IMR-90 (cell line): Measurements from ENCODE around the gene HECW1. TPM values are rescaled to one million over a fixed set of nuclear protein-coding genes. Genes with fewer than 3 reads are reported as not detected.

Experiments used
- ATAC-seq: fragments of 200-7000 bp; cut with Tn5 transposase; 2 replicates; pipeline ENCODE4 v1.9.1; 2020; ENCODE audit warnings: low read depth, mild to moderate bottlenecking, moderate library complexity
- BruUV-seq: library from RNA; stranded (reverse); fragments of 400-500 nt; replicated peaks from 2 replicates; lab custom pipeline; 2021; lab: Mats Ljungman, UMichigan
- CTCF ChIA-PET: fragments of 300-600 bp; formaldehyde crosslinking; extraction: SDS; loops from one replicate; lab custom pipeline; 2021; ENCODE audit warnings: antibody characterized with exemption; lab: Yijun Ruan, JAX
- POLR2A ChIA-PET: fragments of 300-600 bp; sonication (Branson Sonifier 250); formaldehyde crosslinking; loops from one replicate; lab custom pipeline; 2022; ENCODE audit warnings: antibody characterized with exemption; ENCODE audit not compliant: unreplicated experiment; lab: Charles Lee
- DNase-seq: peaks from one replicate; pipeline ENCODE4 v3.0.0; 2013
- H2AFZ ChIP-seq: replicated peaks from 2 replicates; pipeline ENCODE3; 2013; ENCODE audit warnings: low read length, mild to moderate bottlenecking; ENCODE audit not compliant: poor library complexity
- H2AK5ac ChIP-seq: 2 replicates; pipeline ENCODE4 v1.6.1; 2013; ENCODE audit warnings: low read depth, low read length, inconsistent platforms
- H2AK9ac ChIP-seq: replicated peaks from 2 replicates; pipeline ENCODE3; 2013; ENCODE audit warnings: mild to moderate bottlenecking, low read depth, low read length, moderate library complexity; ENCODE audit not compliant: poor library complexity
- H2BK120ac ChIP-seq: 2 replicates; pipeline ENCODE4 v1.6.1; 2013; ENCODE audit warnings: low read depth, low read length, inconsistent platforms
- H2BK15ac ChIP-seq: 3 replicates; pipeline ENCODE4 v1.6.1; 2013; ENCODE audit warnings: low read depth, low read length, inconsistent platforms
- H2BK20ac ChIP-seq: 2 replicates; pipeline ENCODE4 v1.6.1; 2013; ENCODE audit warnings: low read depth, mild to moderate bottlenecking, inconsistent platforms, low read length, moderate library complexity
- H2BK5ac ChIP-seq: 2 replicates; pipeline ENCODE4 v1.6.1; 2013; ENCODE audit warnings: mild to moderate bottlenecking, low read depth, low read length, inconsistent platforms; ENCODE audit not compliant: poor library complexity, severe bottlenecking
- H3K14ac ChIP-seq: replicated peaks from 2 replicates; pipeline ENCODE4 v1.6.1; 2013; ENCODE audit warnings: low read depth, low read length, inconsistent platforms
- H3K18ac ChIP-seq: 2 replicates; pipeline ENCODE4 v1.6.1; 2013; ENCODE audit warnings: low read depth, low read length, control low read depth
- H3K23ac ChIP-seq: 2 replicates; pipeline ENCODE4 v1.6.1; 2013; ENCODE audit warnings: low read depth, low read length, inconsistent platforms
- H3K27ac ChIP-seq: 2 replicates; pipeline ENCODE4 v1.5.1; 2013; ENCODE audit warnings: mild to moderate bottlenecking, control low read depth, low read length; ENCODE audit not compliant: insufficient read depth
- H3K27me3 ChIP-seq: 2 replicates; pipeline ENCODE4 v1.6.1; 2013; ENCODE audit warnings: low read length; ENCODE audit not compliant: control insufficient read depth, insufficient read depth
- H3K36me3 ChIP-seq: 2 replicates; pipeline ENCODE4 v1.6.1; 2013; ENCODE audit warnings: low read length, mixed read lengths; ENCODE audit not compliant: control insufficient read depth, insufficient read depth
- H3K4ac ChIP-seq: 2 replicates; pipeline ENCODE4 v1.6.1; 2013; ENCODE audit warnings: low read depth, low read length, inconsistent platforms
- H3K4me1 ChIP-seq: 2 replicates; pipeline ENCODE4 v1.6.1; 2013; ENCODE audit warnings: low read length, mixed read lengths; ENCODE audit not compliant: control insufficient read depth, insufficient read depth
- H3K4me2 ChIP-seq: 2 replicates; pipeline ENCODE4 v1.6.1; 2013; ENCODE audit warnings: low read depth, mild to moderate bottlenecking, control low read depth, low read length, moderate library complexity
- H3K4me3 ChIP-seq: 2 replicates; pipeline ENCODE4 v1.5.1; 2013; ENCODE audit warnings: low read depth, mild to moderate bottlenecking, control low read depth, low read length, moderate library complexity; ENCODE audit not compliant: insufficient read depth
- H3K56ac ChIP-seq: 2 replicates; pipeline ENCODE4 v1.6.1; 2013; ENCODE audit warnings: low read length, inconsistent platforms; ENCODE audit not compliant: insufficient read depth; ENCODE audit errors: extremely low read depth
- H3K79me1 ChIP-seq, 2 experiments: 2 replicates each; pipeline ENCODE4 v1.6.1; 2013; ENCODE audit warnings: low read length in 2 of 2, inconsistent platforms in 1 of 2, low read depth in 1 of 2
- H3K9ac ChIP-seq: 2 replicates; pipeline ENCODE4 v1.6.1; 2013; ENCODE audit warnings: low read depth, low read length, control low read depth
- H3K9me1 ChIP-seq: 2 replicates; pipeline ENCODE4 v1.6.1; 2013; ENCODE audit warnings: low read length, inconsistent platforms; ENCODE audit not compliant: insufficient read depth
- H3K9me3 ChIP-seq: 2 replicates; pipeline ENCODE4 v1.6.1; 2013; ENCODE audit warnings: low read length; ENCODE audit not compliant: control insufficient read depth, insufficient read depth
- H4K20me1 ChIP-seq: 2 replicates; pipeline ENCODE4 v1.6.1; 2013; ENCODE audit warnings: low read length, inconsistent platforms; ENCODE audit not compliant: insufficient read depth
- H4K5ac ChIP-seq: 2 replicates; pipeline ENCODE4 v1.6.1; 2013; ENCODE audit warnings: mild to moderate bottlenecking, low read depth, low read length, control low read depth
- H4K8ac ChIP-seq, 2 experiments: 2 replicates each; pipeline ENCODE4 v1.6.1; 2013; ENCODE audit warnings: low read depth in 2 of 2, low read length in 2 of 2, control low read depth in 1 of 2, inconsistent platforms in 1 of 2
- H4K91ac ChIP-seq: 2 replicates; pipeline ENCODE4 v1.6.1; 2013; ENCODE audit warnings: low read depth, low read length, inconsistent platforms; ENCODE audit not compliant: insufficient read depth
- BHLHE40 ChIP-seq: fragments of 150-350 bp; IDR thresholded peaks from 2 replicates; pipeline ENCODE4 v1.6.1; 2016; ENCODE audit warnings: mild to moderate bottlenecking, low read depth, low read length
- FOS ChIP-seq: fragments of 150-350 bp; IDR thresholded peaks from 2 replicates; pipeline ENCODE4 v1.6.1; 2016; ENCODE audit warnings: low read depth, low read length
- MAFK ChIP-seq: IDR thresholded peaks from 2 replicates; pipeline ENCODE4 v1.6.1; 2012; ENCODE audit warnings: low read depth, low read length, improper control_type of control experiment
- NFE2L2 ChIP-seq: fragments of 150-350 bp; IDR thresholded peaks from 2 replicates; pipeline ENCODE4 v1.6.1; 2016; ENCODE audit warnings: low read depth, mild to moderate bottlenecking, low read length
- RAD21 ChIP-seq: IDR thresholded peaks from 2 replicates; pipeline ENCODE4 v1.6.1; 2012; ENCODE audit warnings: low read length, improper control_type of control experiment
- RFX5 ChIP-seq: IDR thresholded peaks from 2 replicates; pipeline ENCODE4 v1.8.0; 2012; ENCODE audit warnings: low read depth, mild to moderate bottlenecking, low read length, moderate library complexity
- SMC3 ChIP-seq: fragments of 150-350 bp; IDR thresholded peaks from 2 replicates; pipeline ENCODE4 v1.6.1; 2016; ENCODE audit warnings: low read depth, mild to moderate bottlenecking, antibody characterized with exemption, low read length, moderate library complexity
- WGBS, 2 experiments: methylation state at CpG; one replicate each; pipeline versions ENCODE4 v1.1.5 to v1.1.7; 2013; ENCODE audit warnings: missing lambda C conversion rate in 2 of 2; ENCODE audit not compliant: insufficient read length in 1 of 2; ENCODE audit errors: extremely low coverage in 2 of 2; 5-methylcytosine and 5-hydroxymethylcytosine counted together
- dilution Hi-C: fragments of 300-500 bp; cut with HindIII; formaldehyde crosslinking; loops from one replicate; pipeline ENCODE4 v1.14.3; 2018; ENCODE audit warnings: low sequenced_read_pairs; ENCODE audit not compliant: unreplicated experiment
- in situ Hi-C: fragments of 300-500 bp; cut with MboI; formaldehyde crosslinking; loops from 3 replicates; pipeline ENCODE4 v1.14.3; 2019; ENCODE audit warnings: low sequenced_read_pairs, inconsistent platforms, mixed read lengths
- intact Hi-C: fragments of 100-400 bp; cut with micrococcal nuclease; formaldehyde crosslinking; loops from 2 replicates; pipeline ENCODE4 v1.10.0; 2022
- polyA plus RNA-seq, 3 experiments: library from polyadenylated mRNA; depleted of rRNA; stranded (reverse); fragments of >200 nt; gene quantifications; 2 replicates each; pipeline ENCODE4 v1.2.3, GENCODE V29; 2012; ENCODE audit warnings: low replicate concordance in 1 of 3
- total RNA-seq: library from RNA; depleted of rRNA; stranded (reverse); fragments of >200 nt; gene quantifications from 2 replicates; pipeline ENCODE4 v1.2.3, GENCODE V29; 2012
- TF ChIP-seq, protein P1 (sequence below): conservative IDR thresholded peaks from 2 replicates; pipeline ENCODE4 v1.5.1; 2012; ENCODE audit warnings: mild to moderate bottlenecking, low read depth, low read length, improper control_type of control experiment
- TF ChIP-seq, protein P2 (sequence below): fragments of 150-350 bp; IDR thresholded peaks from 2 replicates; pipeline ENCODE4 v1.6.1; 2017; ENCODE audit warnings: mild to moderate bottlenecking, antibody characterized with exemption, low read length, low read depth

The HECW1 gene
- total and polyA plus RNA-seq, 2 of the 4 experiments (the other 2 are of a cell fraction), result 0.56 to 1.3 TPM

DNA sequence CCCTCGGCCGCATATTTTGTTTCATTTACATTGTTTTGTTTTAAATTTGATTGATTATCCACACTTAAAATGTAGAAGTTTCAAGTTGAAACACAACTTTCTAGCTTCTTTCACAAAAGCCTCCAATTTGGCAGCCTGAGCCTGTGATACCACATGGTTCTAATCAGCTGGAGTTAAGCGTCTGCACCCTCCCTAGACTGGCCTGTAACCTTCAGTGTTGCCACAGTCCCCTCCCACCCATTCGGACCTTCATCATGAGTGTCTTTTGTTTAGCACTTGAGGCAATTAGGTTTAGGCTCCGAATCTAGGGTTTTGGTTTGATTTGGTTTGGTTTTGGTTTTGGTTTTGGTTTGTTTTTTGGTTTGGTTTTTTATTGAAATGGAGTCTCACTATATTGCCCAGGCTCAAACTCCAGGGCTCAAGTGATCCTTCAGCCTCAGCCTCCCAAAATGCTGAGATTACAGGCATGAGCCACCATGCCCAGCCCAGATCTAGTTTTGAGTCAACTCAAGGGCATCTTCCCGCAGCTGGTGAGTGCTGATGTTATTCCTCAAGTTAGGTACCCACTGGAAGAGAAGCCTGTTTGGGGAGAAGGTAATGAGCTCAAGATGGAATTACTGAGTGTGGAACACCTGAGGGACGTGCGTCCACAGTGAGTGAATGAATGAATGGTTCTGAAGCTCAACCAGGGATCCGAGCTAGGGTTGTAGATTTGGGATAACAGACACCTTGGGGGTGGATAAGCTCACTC, 201.4 kb downstream of the HECW1 start:
- no peak overlapping the region for H3K4ac ChIP-seq
- no TSS peak for BruUV-seq
- DNase-seq (no peak), ATAC-seq (no peak)
- no peak overlapping the region for H2BK20ac ChIP-seq
- no peaks in the 10 kb centered on the region; the same call in 1 of the 2 replicates for H3K27me3 ChIP-seq
- H2AK5ac ChIP-seq, result no peak overlapping the region
- H2BK5ac ChIP-seq, result no peak overlapping the region
- dilution Hi-C loops (no loop called here), in situ Hi-C loops (no loop called here), intact Hi-C loops (no loop called here)
- no peak overlapping the region for H4K8ac ChIP-seq
- no peak overlapping the region for H3K27ac ChIP-seq
- 89% methylated on average over 3 of the region's 9 CpGs; no CpG with 5 or more reads in 1 of the 2 experiments for WGBS, 2 experiments
- no peak overlapping the region for H2AK9ac ChIP-seq
- no peaks in the 10 kb centered on the region for H4K20me1 ChIP-seq
- H3K9ac ChIP-seq, result no peak overlapping the region
- H2BK120ac ChIP-seq, result no peak overlapping the region
- H3K56ac ChIP-seq, result no peak overlapping the region
- no peak overlapping the region for H4K5ac ChIP-seq
- no peak overlapping the region for H2BK15ac ChIP-seq
- no peak for TF ChIP-seq RFX5
- TF ChIP-seq, protein P1, sequence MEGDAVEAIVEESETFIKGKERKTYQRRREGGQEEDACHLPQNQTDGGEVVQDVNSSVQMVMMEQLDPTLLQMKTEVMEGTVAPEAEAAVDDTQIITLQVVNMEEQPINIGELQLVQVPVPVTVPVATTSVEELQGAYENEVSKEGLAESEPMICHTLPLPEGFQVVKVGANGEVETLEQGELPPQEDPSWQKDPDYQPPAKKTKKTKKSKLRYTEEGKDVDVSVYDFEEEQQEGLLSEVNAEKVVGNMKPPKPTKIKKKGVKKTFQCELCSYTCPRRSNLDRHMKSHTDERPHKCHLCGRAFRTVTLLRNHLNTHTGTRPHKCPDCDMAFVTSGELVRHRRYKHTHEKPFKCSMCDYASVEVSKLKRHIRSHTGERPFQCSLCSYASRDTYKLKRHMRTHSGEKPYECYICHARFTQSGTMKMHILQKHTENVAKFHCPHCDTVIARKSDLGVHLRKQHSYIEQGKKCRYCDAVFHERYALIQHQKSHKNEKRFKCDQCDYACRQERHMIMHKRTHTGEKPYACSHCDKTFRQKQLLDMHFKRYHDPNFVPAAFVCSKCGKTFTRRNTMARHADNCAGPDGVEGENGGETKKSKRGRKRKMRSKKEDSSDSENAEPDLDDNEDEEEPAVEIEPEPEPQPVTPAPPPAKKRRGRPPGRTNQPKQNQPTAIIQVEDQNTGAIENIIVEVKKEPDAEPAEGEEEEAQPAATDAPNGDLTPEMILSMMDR, result no peak
- no peak for TF ChIP-seq BHLHE40
- TF ChIP-seq, protein P2, sequence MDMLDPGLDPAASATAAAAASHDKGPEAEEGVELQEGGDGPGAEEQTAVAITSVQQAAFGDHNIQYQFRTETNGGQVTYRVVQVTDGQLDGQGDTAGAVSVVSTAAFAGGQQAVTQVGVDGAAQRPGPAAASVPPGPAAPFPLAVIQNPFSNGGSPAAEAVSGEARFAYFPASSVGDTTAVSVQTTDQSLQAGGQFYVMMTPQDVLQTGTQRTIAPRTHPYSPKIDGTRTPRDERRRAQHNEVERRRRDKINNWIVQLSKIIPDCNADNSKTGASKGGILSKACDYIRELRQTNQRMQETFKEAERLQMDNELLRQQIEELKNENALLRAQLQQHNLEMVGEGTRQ, result no peak
- no peak for TF ChIP-seq RAD21
- TF ChIP-seq NFE2L2, result no peak
- TF ChIP-seq FOS, result no peak
- no peak for TF ChIP-seq SMC3
- TF ChIP-seq MAFK, result no peak
- H3K9me3 ChIP-seq, result no peaks in the 10 kb centered on the region
- no peak overlapping the region for H2AFZ ChIP-seq
- no peak overlapping the region for H4K91ac ChIP-seq
- no peak overlapping the region for H3K18ac ChIP-seq
- H3K9me1 ChIP-seq, result no peaks in the 10 kb centered on the region
- no peaks in the 10 kb centered on the region for H3K36me3 ChIP-seq
- ChIA-PET POLR2A (no interaction called here), CTCF (interaction anchor here (1.1 kb wide), 1 partner anchor 9 kb away, joined by 4 read pairs; no protein-coding TSS in a partner anchor)
- H3K4me1 ChIP-seq, result no peaks in the 10 kb centered on the region
- no peak overlapping the region for H3K4me2 ChIP-seq
- no peak overlapping the region for H3K4me3 ChIP-seq
- no peak overlapping the region for H3K14ac ChIP-seq
- H3K79me1 ChIP-seq, result no peaks in the 10 kb centered on the region
- no peak overlapping the region for H3K23ac ChIP-seq
